Measurements from ENCODE around the gene DAB2.

The DAB2 gene

DNA sequence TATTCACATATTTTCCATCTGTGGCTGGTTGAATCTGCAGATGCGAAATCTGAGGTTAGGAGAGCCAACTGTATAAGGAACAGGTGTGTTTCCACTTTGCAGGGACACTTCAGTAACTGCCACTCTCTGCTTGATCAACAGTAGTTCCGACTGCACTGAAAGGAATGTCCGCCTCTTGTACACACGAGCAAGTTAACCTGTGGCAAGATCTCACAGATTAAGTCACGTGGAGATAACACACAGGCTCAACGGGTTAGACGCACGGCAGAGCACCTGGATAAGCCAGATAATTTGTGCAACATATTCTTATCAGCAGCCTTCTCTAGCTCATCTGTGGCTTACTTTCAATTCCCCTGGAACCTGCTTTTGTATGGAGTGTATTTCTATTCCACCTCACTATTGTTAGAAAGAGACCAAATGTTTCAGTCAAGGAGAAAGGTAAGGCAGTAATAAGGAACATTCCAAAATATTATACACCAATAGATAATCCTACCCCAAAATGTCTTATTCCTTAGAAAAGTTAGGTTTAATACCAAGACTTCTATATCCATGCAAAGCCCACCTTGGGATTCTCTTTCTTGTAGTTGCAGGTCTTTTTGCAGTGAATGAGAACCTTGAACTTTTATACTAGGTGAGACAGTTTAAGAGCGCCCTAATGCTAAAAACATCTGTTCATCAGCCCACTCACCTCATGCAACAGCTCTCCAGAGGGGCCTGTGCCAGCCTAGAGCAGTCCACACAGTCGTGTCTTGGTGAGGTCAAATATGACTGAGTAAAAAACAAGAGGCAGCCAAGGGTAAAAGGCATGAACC, 54.0 kb downstream of the DAB2 start:
- no peak overlapping the region for H3K27ac ChIP-seq (ENCODE audit: insufficient read depth, low read length, poor library complexity, severe bottlenecking)
- H3K4me3 ChIP-seq (ENCODE audit: insufficient read depth, low read depth, low read length, poor library complexity, severe bottlenecking), result no peak overlapping the region
- no peaks in the 10 kb centered on the region for H3K36me3 ChIP-seq (ENCODE audit: control insufficient read depth, insufficient read depth, low read length)
- no peaks in the 10 kb centered on the region for H3K4me1 ChIP-seq (ENCODE audit: control insufficient read depth, insufficient read depth, low read length, poor library complexity, severe bottlenecking)
- H3K27me3 ChIP-seq (replicated peaks; ENCODE audit: control insufficient read depth, insufficient read depth, low read length, poor library complexity, severe bottlenecking), result no peaks in the 10 kb centered on the region
- no peaks in the 10 kb centered on the region for H3K9me3 ChIP-seq (ENCODE audit: control insufficient read depth, low read length)
- no peak for DNase-seq

DNA sequence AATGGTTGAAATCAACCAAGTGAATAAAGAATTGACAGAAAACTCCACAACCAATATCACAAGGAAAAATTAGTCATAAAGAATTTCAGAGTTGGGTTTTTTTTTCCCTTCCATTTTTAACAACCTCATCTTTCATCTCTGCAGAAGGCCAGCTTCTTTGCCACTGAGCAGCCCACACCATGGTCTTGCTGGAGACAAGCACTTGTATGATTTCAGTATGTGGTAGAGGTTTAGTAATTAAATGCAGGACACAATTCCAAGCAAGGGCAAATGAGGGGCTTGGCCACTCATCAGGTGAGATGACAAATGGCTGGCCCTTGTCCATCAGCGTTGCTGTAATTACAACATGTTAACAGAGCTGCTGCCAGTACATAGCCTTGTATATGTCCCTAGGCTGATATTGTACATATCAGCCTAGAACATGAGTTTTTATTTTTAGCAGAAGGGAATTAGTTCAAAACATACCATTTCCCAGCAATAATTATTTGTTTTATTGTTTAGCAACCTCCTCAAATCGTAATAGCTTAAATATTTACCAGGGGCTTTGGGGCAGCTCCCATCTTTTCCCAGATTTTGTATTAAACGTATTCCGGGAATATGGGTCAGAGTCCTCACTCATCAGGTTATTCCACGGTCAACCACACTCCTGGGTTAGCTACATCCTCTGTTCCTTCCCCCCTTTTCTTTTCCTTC, 55.5 kb downstream of the DAB2 start:
- H3K9me3 ChIP-seq (ENCODE audit: control insufficient read depth, low read length), result no peaks in the 10 kb centered on the region
- no peak overlapping the region for H3K27ac ChIP-seq (ENCODE audit: insufficient read depth, low read length, poor library complexity, severe bottlenecking)
- H3K27me3 ChIP-seq (replicated peaks; ENCODE audit: control insufficient read depth, insufficient read depth, low read length, poor library complexity, severe bottlenecking), result no peaks in the 10 kb centered on the region
- no peak for DNase-seq
- no peaks in the 10 kb centered on the region for H3K4me1 ChIP-seq (ENCODE audit: control insufficient read depth, insufficient read depth, low read length, poor library complexity, severe bottlenecking)
- no peak overlapping the region for H3K4me3 ChIP-seq (ENCODE audit: insufficient read depth, low read depth, low read length, poor library complexity, severe bottlenecking)
- H3K36me3 ChIP-seq (ENCODE audit: control insufficient read depth, insufficient read depth, low read length), result no peaks in the 10 kb centered on the region

DNA sequence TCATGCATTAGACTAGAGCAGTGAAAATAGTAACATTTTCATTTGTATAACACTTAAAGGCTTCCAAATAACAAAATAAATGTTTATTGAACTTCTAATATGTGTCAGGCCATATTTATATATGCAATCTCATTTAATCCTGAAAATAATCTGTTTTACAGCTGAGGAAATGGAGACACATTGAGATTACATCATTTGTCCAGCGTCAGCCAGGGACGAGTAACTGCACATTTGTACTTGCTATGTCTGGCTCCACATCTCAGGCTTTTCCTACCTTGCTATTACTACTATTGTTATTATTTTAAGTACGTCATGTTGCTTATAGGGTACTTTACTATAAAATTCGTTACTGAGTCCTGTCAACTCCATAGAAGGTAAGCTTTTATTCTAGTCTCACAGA, 56.7 kb downstream of the DAB2 start:
- Histone ChIP-seq H3K36me3 (ENCODE audit: control insufficient read depth, insufficient read depth, low read length) (no peaks in the 10 kb centered on the region), H3K4me3 (ENCODE audit: insufficient read depth, low read depth, low read length, poor library complexity, severe bottlenecking) (no peak overlapping the region), H3K4me1 (ENCODE audit: control insufficient read depth, insufficient read depth, low read length, poor library complexity, severe bottlenecking) (no peaks in the 10 kb centered on the region), H3K27ac (ENCODE audit: insufficient read depth, low read length, poor library complexity, severe bottlenecking) (no peak overlapping the region), H3K9me3 (ENCODE audit: control insufficient read depth, low read length) (no peaks in the 10 kb centered on the region), H3K27me3 (replicated peaks; ENCODE audit: control insufficient read depth, insufficient read depth, low read length, poor library complexity, severe bottlenecking) (no peaks in the 10 kb centered on the region)
- no peak for DNase-seq

DNA sequence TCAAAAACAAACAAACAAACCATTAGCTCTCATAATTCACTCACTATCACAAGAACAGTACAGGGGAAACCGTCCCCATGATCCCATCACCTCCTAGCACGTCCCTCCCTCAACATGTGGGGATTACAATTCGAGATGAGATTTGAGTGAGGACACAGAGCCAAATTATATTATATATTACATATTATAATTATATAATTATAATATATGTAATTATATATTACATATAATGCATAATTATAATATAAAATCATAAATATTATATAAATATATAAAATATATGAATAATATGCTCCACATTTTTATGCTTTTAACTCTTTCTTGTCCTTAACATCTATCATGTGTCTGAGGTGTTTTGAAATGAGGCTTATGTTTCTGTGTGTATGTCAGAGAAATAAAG, 57.1 kb downstream of the DAB2 start:
- no peaks in the 10 kb centered on the region for H3K4me1 ChIP-seq (ENCODE audit: control insufficient read depth, insufficient read depth, low read length, poor library complexity, severe bottlenecking)
- no peaks in the 10 kb centered on the region for H3K27me3 ChIP-seq (replicated peaks; ENCODE audit: control insufficient read depth, insufficient read depth, low read length, poor library complexity, severe bottlenecking)
- no peak overlapping the region for H3K4me3 ChIP-seq (ENCODE audit: insufficient read depth, low read depth, low read length, poor library complexity, severe bottlenecking)
- no peak overlapping the region for H3K27ac ChIP-seq (ENCODE audit: insufficient read depth, low read length, poor library complexity, severe bottlenecking)
- no peaks in the 10 kb centered on the region for H3K36me3 ChIP-seq (ENCODE audit: control insufficient read depth, insufficient read depth, low read length)
- DNase-seq, result no peak
- H3K9me3 ChIP-seq (ENCODE audit: control insufficient read depth, low read length), result no peaks in the 10 kb centered on the region

GRCh38 chr5:39364367-39364766, 60.4 kb downstream of the DAB2 start, which contains the start of gene C9:
C9 (minus strand) TSS chr5:39364495; CDS start chr5:39364464, 31 bp downstream.
- Histone ChIP-seq H3K27ac (ENCODE audit: insufficient read depth, low read length, poor library complexity, severe bottlenecking) (no peak within 1 kb of the TSS), H3K9me3 (ENCODE audit: control insufficient read depth, low read length) (no peaks in the 10 kb centered on the region), H3K4me1 (ENCODE audit: control insufficient read depth, insufficient read depth, low read length, poor library complexity, severe bottlenecking) (no peaks in the 10 kb centered on the region), H3K4me3 (ENCODE audit: insufficient read depth, low read depth, low read length, poor library complexity, severe bottlenecking) (no peak within 1 kb of the TSS), H3K36me3 (ENCODE audit: control insufficient read depth, insufficient read depth, low read length) (no peaks in the 10 kb centered on the region), H3K27me3 (replicated peaks; ENCODE audit: control insufficient read depth, insufficient read depth, low read length, poor library complexity, severe bottlenecking) (no peaks in the 10 kb centered on the region)
- no peak for DNase-seq

DNA sequence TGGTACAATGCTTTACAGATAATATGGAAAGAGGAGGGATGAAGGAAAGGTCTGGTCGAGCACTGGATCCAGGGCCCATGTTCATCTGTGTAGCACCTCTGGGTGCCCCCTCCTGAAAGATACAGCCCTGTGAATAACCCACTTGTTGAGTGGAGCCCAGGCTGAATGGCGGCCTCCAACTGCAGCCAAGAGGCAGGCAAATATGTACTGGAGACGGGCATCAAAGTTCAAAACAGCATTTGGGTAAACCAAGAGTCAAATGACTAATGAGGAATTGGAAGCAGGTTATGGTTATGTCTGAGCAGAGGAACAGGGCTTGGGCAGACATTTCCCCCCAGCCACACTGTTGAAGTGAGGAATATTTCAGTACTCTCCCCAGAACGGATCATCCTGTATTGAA, 61.6 kb downstream of the DAB2 start:
- Histone ChIP-seq H3K4me1 (ENCODE audit: control insufficient read depth, insufficient read depth, low read length, poor library complexity, severe bottlenecking) (no peaks in the 10 kb centered on the region), H3K36me3 (ENCODE audit: control insufficient read depth, insufficient read depth, low read length) (no peaks in the 10 kb centered on the region), H3K27ac (ENCODE audit: insufficient read depth, low read length, poor library complexity, severe bottlenecking) (no peak overlapping the region), H3K9me3 (ENCODE audit: control insufficient read depth, low read length) (no peaks in the 10 kb centered on the region), H3K4me3 (ENCODE audit: insufficient read depth, low read depth, low read length, poor library complexity, severe bottlenecking) (no peak overlapping the region), H3K27me3 (replicated peaks; ENCODE audit: control insufficient read depth, insufficient read depth, low read length, poor library complexity, severe bottlenecking) (no peaks in the 10 kb centered on the region)
- DNase-seq, result no peak

DNA sequence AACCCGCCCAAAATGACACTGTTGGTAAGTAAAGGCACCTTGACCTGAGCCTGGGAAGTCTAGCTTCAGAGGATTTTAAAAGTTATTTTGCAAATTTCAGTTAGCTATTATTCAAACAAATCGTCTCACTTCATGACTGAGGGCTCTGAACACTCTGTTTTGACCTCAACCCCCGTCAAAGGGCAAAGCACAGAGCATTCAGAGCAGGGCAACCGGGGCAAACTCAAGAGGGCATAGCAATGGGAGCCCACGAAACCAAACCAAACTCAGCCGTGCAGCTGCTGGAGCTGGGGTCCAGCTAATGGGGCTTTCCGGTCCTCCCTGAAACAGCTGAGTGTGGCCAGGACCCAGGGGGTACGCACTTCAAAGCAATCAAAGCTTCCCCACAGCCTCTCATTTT, 62.1 kb downstream of the DAB2 start:
- Histone ChIP-seq H3K27me3 (replicated peaks; ENCODE audit: control insufficient read depth, insufficient read depth, low read length, poor library complexity, severe bottlenecking) (no peaks in the 10 kb centered on the region), H3K4me3 (ENCODE audit: insufficient read depth, low read depth, low read length, poor library complexity, severe bottlenecking) (no peak overlapping the region), H3K4me1 (ENCODE audit: control insufficient read depth, insufficient read depth, low read length, poor library complexity, severe bottlenecking) (no peaks in the 10 kb centered on the region), H3K9me3 (ENCODE audit: control insufficient read depth, low read length) (no peaks in the 10 kb centered on the region), H3K27ac (ENCODE audit: insufficient read depth, low read length, poor library complexity, severe bottlenecking) (no peak overlapping the region), H3K36me3 (ENCODE audit: control insufficient read depth, insufficient read depth, low read length) (no peaks in the 10 kb centered on the region)
- no peak for DNase-seq

DNA sequence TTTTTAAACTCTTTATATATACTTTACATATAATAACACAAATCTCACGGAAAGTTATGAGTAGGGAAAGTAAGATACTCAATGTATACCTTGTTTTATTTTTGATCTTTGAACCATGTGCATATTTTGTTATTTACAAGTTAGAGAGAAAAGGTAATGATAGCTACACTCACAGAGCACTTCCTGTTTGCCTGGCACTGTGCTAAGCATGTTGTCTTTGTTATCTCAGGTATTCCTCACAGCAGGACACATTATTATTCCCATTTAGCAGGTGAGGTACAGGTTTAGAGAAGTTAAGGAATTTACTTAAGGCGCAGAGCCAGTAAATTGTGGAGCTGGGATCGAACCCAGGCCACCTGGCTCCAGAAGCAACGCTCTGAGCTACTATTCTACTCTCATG, 63.5 kb downstream of the DAB2 start:
- no peak for DNase-seq
- Histone ChIP-seq H3K27ac (ENCODE audit: insufficient read depth, low read length, poor library complexity, severe bottlenecking) (no peak overlapping the region), H3K4me3 (ENCODE audit: insufficient read depth, low read depth, low read length, poor library complexity, severe bottlenecking) (no peak overlapping the region), H3K4me1 (ENCODE audit: control insufficient read depth, insufficient read depth, low read length, poor library complexity, severe bottlenecking) (no peaks in the 10 kb centered on the region), H3K27me3 (replicated peaks; ENCODE audit: control insufficient read depth, insufficient read depth, low read length, poor library complexity, severe bottlenecking) (no peaks in the 10 kb centered on the region), H3K36me3 (ENCODE audit: control insufficient read depth, insufficient read depth, low read length) (no peaks in the 10 kb centered on the region), H3K9me3 (ENCODE audit: control insufficient read depth, low read length) (no peaks in the 10 kb centered on the region)

GRCh38 chr5:39360471-39361111, 64.2 kb downstream of the DAB2 start:
- Histone ChIP-seq H3K9me3 (ENCODE audit: control insufficient read depth, low read length) (no peaks in the 10 kb centered on the region), H3K4me3 (ENCODE audit: insufficient read depth, low read depth, low read length, poor library complexity, severe bottlenecking) (no peak overlapping the region), H3K4me1 (ENCODE audit: control insufficient read depth, insufficient read depth, low read length, poor library complexity, severe bottlenecking) (no peaks in the 10 kb centered on the region), H3K36me3 (ENCODE audit: control insufficient read depth, insufficient read depth, low read length) (no peaks in the 10 kb centered on the region), H3K27ac (ENCODE audit: insufficient read depth, low read length, poor library complexity, severe bottlenecking) (no peak overlapping the region), H3K27me3 (replicated peaks; ENCODE audit: control insufficient read depth, insufficient read depth, low read length, poor library complexity, severe bottlenecking) (no peaks in the 10 kb centered on the region)
- DNase-seq, result no peak

- DNase-seq, result no peak
- Histone ChIP-seq H3K4me1 (ENCODE audit: control insufficient read depth, insufficient read depth, low read length, poor library complexity, severe bottlenecking) (no peaks in the 10 kb centered on the region), H3K27me3 (replicated peaks; ENCODE audit: control insufficient read depth, insufficient read depth, low read length, poor library complexity, severe bottlenecking) (no peaks in the 10 kb centered on the region), H3K4me3 (ENCODE audit: insufficient read depth, low read depth, low read length, poor library complexity, severe bottlenecking) (no peak overlapping the region), H3K27ac (ENCODE audit: insufficient read depth, low read length, poor library complexity, severe bottlenecking) (no peak overlapping the region), H3K9me3 (ENCODE audit: control insufficient read depth, low read length) (no peaks in the 10 kb centered on the region), H3K36me3 (ENCODE audit: control insufficient read depth, insufficient read depth, low read length) (no peaks in the 10 kb centered on the region)
These were observed 68.5 kb downstream of the DAB2 start for GRCh38 chr5:39356263-39356662.
